CD4-positive, alpha-beta T cell treated with Interferon gamma for 1 hour (primary cell): ENCODE measurements around the gene DOCK1.
"Not testable (repeated sequence)": the region's sequence is repeated elsewhere in the genome, so short reads cannot be mapped to it uniquely, and the experiment has no call there.

Source experiments
- DNase-seq: peaks from one replicate; pipeline ENCODE4 v3.0.0-alpha.2; 2020

Gene DOCK1

DNA sequence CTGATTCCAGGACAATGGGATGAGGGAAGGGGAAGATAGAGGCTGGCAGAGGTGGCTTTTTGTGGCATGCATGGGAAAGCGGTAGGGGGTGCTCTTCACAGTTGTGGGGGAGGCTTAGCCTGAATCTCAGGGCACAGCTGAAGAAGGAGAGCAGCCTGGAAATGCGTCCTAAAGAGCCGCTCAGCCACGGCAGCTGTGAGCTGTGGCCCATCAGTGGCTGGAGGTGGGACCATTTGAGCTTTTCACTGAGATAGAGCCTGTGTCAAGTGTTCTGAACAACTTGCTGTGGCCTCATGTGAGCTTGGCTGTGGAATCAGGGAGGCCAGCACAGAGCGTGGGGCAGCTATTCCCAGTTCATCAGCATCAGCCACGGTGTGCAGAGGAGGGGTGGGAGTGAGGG, 391.5 kb downstream of the DOCK1 start:
- DNase-seq = no peak

DNA sequence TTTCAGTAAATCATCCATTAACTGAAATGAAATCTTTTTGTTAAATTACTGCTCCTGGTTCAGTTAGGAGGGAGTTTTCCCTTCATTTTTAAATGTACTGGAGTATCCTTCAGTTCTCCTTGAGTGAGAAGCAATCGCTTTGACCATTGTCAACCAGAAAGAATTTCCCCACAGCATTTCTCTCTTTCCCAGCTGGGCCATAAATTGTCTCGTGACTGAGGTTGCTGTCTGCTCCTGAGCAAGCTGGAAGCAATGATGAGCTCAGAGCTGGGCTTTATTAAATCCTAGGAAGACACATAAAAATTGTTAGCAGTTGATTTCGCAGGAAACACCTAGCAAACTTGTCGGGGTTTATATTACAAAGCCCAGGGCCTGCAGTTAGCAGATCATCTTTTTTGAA, 393.2 kb downstream of the DOCK1 start:
- DNase-seq = no peak

DNA sequence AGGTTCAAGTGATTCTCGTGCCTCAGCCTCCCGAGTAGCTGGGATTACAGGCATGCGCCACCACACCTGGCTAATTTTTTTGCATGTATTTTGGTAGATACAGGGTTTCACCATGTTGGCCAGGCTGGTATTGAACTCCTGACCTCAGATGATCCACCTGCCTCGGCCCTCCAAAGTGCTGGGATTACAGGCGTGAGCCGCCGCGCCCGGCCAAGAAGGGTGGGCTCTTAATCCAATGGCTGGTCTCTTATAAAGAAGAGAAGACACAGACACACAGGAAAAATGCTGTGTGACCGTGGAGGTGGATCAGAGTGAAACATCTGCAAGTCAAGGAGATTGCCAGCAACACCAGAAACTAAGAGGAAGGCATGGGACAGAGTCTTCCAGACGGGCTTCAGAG, 394.0 kb downstream of the DOCK1 start:
- not testable (repeated sequence) for DNase-seq

DNA sequence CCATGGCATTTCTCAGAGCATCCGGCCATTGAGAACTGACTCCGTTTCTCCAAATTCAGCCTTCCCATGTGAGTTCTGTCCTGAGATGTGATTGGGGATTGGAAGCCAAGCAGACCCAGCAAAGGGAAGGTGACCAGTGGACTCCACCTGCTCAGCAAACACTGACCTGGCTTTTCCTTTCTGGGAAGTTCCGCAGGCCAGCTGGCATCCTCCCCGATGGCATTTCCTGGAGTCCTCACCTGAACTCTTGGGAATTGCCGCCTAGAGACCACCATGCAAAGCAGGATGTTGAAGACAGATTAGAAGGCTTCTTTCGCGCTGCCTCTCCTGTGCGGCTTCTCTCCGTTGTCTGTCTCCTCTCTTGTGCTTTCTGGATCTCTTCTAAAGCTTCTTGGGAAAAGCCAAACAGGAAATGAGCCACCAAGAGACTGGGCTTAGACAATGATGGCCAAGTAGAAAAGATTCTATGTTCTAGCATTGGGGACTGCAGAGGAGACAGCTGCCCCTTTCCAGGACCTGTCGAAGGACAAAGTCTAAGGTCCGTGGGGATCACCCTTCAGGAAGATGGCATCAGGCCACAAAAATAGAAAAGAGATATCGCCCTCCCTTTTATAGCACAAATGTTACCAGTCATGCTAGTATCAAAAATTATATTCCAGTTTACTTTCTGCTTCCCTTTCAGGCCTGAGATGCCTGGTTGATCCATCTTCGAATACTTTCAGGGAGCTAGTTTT, 394.9 kb downstream of the DOCK1 start:
- DNase-seq = no peak

DNA sequence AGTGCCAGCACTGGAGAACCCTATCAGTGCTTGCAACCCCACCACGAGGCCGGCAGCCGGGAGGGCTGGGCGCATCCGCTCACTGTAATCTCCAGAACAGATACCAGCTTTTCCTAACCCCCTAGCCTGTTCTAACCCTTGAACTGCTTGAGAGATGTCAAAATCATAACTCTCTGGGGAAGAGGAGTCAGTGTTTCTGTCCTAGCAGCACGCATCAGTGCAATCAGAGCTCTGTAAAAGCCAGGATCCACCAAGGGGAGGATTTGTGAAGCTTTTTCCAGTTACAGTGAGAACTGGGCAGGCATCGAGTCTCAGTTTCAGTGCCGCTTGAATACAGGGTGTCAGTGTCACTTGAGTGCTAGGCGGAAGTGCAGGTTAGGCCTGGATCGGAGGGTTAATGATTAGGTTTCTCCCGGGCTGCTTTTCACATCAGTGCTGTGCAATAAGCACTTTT, 395.7 kb downstream of the DOCK1 start:
- no peak for DNase-seq

DNA sequence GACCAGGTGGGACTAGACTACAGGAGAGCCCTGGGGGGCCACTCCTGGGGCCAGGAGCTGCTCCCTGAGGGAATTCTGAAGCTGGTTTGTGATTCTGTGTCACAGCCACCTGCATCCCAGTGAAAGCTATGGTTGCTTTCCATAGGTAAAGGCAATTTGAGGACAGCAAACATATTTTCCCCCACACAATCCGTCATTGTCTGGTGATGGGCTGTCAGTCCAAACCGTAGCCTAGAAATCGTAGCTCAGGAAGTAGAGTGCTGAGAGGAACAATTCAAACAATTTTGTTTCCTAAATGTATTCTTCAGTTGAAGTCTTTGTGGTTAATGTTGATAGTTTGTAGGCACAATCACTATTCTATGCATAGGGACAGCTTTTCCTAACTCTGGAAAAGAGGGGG, 397.1 kb downstream of the DOCK1 start:
- DNase-seq = no peak

DNA sequence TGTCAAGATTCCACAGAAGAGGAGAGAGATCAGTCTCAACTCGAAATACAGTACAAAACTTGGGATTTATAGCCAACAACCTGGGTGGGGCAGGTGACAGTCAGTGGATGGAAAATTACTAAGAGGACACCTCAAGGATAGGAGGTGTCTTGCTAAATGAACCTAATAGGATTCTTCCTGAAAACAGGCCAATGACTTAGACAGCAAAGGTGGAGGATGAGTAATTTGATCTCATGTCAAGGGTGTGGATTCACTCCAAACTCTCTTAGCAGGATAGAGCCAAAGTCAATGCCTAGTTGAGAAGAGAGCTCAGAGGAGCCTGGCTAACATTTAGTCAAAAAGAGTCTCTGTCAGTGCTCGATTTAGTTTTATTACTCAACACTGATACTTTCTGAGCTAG, 397.9 kb downstream of the DOCK1 start:
- DNase-seq = no peak

DNA sequence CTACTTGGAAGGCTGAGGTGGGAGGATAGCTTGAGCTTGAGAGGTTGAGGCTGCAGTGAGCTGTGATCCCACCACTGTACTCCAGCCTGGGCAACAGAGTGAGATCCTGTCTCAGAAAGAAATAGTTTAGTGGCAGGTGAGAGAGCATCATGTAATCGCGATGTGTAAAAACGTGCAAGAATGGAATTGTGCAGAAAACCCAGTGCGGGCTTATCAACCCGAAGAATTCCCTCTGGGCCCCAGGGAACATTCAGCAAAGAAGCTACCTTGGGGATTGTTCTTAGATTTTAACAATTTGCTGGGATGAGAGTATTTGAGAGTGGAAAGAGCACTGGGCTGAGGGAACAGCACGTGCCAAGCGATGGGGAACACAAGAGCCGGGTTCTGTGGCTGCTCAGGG, 398.5 kb downstream of the DOCK1 start:
- DNase-seq = no peak

DNA sequence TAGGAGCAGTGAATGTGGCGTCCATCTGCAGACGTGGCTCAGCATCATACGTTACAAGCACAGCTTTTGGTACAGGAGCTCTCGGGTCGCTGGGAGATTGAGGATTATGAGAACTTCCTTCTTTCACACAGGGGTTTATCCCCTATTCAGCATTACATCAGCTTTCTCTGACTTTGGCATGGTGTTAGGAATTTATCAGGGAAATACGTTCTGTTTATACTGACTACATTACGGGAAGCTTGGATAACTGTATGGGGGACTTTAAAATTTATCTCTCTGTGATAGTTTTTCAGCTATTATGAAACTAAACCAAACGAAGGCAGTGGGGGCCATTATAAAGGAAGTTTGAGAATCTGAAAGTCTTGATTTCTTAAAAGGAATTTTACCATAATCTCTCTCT, 401.3 kb downstream of the DOCK1 start:
- DNase-seq = no peak

DNA sequence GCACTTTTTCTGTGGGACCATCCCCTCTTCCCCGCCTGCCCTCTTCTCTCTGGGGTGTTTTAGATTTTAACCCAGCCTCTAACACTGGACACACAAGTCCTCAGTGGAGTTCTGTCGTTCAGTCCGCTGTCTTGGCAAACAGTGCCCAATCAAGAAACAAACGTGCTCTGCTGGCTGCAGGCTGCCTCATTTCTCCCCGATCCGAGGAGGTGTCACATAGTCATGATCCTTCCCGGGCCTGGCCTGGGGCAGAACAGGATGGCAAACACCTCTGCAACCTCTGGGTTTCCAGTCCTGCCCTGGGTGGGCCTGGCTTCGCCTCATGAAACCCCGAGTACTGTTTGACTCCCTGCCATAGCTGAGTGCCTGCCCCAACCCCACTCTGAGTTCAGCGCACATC, 402.1 kb downstream of the DOCK1 start:
- no peak for DNase-seq

DNA sequence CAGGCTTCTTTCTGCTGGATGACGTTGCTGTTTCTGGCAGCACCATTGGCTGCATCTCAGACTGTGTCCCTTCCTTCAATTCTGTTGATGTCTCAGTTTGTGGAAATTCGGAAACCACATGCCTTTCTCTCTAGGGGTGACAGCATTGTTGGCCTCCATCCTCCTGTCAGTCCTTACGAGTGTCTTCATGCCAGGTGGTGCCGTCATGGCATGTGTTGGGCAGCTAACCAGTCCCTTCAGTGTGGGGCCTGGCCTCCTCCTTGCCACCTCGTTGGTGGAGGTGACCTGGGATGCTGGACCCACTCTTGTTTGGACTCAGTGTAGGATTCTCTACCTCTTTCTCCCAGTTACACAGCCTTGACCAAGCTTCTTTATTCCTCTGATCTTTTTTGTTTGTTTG, 402.8 kb downstream of the DOCK1 start:
- DNase-seq = no peak

DNA sequence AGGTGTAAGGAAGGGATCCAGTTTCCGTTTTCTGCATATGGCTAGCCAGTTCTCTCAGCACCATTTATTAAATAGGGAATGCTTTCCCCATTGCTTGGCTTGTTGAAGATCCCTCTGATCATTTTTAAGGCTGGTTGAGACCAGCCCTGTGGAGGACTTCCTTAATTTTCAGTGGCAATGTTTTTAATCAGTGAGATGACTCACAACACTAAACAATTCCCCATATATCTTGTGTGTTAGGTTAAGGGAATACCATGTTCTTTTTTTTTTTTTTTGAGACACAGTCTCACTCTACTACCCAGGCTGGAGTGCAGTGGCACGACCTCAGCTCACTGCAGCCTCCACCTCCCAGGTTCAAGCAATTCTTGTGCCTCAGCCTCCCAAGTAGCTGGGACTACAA, 404.4 kb downstream of the DOCK1 start:
- DNase-seq = not testable (repeated sequence)

DNA sequence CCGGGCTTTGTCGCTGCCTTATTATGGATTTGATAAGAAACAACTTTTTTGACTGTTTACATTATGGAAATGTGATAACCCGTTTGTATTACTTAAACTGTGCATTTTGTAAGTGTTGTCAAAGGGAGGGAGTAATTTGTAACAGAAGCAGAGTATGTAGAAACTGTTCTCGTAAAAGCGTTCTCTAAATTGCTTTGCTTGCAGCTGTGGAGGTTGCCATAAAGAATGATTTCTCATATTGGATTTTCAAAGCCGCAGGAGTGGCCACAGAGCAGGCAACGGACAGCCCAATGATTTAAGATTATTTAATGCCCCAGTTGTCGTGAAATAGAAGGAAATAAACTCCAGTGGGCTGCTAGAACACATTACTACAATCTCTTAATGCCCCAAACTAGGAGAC, 405.2 kb downstream of the DOCK1 start:
- DNase-seq = no peak

DNA sequence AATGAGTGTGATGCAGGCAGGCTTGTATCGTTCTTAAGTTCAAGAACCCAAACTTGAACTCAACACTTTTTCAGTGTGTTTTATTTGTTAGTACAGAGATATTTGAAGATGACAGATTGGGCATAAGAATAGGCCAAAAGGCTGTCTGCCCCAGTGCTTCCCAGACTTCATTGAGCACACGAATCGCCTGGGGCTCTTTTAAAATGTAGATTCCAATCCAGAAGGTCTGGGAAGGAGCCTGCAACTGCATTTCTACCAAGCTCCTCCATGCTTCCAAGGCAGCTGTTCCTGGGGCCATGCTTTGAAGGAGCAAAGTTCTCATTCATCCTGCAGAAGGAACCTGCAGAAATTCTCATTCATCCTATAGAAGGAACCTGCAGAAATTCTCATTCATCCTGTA, 405.7 kb downstream of the DOCK1 start:
- DNase-seq = no peak

DNA sequence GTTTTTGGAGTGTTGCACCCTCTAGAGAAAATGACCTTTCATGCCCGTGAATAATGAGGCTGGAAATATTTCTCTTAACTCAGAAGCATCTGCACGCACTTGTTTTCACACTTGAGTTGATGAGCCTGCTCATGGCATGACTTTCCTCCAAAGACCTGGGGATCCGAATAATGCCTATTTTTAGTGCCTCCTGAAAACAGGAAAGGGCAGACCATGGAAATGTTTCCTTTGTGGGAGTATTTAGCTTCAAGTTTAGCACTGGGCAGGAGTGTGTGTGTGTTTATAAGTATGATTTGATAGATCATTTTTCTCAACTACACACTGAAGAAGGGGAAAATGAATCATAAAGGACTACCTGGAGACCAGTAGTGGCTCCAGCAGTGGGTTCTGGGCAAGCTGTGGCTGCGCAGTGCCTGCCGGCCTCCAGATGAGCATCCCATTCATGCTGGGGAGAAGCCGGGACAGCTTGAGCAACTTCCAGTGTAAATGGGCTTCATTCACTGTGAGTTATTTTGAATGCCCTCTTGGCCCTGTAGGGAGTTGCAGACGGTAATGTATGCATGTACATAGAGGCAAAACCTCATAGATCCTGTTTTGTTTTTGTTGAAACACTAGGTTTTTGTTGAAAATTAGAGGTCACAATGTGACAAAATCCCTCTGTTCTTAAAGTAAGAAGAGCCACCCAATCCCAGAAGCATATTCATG, 408.9 kb downstream of the DOCK1 start:
- no peak for DNase-seq

DNA sequence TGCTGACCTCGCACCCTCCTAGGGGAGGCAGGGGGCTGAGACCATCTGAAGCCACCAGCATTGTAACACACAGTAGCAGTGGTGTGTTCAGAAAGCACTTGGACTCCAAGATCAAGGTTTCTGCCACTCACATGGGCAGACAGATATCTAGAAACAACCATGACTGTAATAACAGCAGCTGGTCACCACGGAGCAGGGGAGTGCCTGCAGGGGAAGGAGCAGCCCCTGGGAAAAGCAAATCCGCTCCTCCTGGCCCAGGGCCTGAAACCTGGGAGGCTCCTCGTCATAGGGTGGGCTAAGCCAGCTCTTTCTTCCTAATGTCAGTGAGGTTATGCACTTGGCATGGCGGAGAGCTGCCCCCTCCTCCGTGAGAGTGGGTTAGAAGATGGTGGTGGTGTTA, 409.6 kb downstream of the DOCK1 start:
- DNase-seq = no peak

DNA sequence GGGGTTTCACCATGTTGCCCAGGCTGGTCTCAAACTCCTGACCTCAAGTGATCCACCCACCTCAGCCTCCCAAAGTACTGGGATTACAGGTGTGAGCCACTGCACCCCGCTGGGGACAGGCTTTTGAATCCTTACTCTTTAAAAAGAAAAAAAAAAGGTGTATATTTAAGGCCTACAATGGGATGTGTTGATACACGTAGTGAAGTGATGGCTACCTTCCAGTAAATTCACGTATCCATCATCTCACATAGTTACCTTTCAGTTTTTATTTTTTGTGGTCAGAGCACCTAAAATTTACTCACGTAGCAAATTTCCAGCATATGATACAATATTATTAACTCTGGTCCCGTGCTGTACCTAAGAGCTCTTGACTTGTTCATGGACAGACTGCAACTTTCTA, 410.7 kb downstream of the DOCK1 start:
- no peak for DNase-seq

DNA sequence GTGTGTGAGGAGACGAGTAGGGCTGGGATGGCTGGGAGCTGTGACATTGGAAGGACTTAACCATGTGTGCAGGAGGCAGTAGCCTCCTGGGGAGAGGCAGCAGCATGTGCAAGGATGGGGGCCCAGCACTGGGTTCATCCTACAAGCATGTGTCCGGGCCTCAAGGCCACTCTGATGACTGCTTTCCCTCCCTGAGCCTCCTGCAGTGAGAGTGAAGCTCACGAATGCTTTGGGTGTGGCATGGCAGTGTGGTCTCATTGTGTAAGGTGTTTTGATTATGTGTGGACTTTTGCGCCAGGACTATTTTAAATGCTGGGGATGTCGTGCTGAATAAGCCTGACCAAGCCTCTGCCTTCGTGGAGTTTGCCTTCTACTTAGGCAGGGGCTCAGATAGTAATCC, 413.2 kb downstream of the DOCK1 start:
- DNase-seq = no peak

DNA sequence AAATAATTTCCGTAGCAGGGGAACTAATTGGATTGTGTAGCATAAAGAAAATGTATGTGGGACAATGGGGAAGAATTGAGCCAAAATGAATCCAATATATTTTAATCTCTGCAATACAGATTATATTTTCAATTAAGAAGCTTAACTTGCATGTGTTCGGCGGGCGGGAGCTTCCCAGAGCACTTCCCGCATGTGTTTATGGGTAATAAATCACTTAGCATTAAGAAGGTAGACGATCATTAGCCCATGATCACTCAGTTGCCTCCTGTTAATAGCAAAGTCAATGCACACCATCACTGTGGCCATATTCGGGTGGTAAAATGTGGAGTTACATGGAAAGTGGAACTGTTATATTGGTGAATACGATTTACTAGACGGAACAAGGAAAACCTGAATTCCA, 414.0 kb downstream of the DOCK1 start:
- no peak for DNase-seq

DNA sequence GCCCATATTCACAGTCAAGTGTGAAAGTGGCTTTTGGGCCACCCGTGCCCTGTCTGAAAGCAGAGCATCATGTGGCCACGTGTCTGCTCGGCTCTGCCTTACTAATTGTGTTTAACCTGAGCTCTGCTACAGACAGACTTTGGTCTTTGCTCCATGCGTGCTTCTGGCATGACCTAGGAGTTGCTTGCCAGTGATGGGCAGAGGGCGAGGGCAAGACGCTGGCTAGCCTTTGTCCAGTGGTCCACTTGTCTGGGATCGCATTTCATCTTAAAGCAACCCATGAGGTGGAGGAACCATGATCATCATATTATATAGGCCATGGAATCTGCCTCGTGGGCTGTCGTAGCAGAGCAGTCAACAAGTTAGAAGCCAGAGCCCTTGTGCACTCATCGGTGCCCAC, 414.5 kb downstream of the DOCK1 start:
- no peak for DNase-seq

DNA sequence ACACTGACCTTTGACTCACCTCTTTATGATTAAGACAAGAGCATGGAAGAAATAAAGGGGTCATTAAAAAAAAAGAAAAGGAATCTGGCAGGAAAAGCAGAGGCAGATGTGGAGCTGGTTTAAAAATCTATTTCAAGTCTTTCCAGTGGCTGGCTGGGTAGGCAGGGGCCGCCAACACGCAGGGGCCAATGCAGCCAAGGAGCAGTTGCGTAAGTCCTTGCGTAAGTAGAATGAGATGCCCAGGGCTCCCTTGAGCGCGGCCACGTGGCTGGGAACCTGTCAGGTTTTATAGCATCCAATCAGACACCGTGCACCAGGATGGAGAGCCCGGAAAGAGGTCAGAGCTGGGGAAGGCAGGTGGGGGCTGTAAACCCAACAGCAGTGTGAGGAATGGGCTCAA, 414.9 kb downstream of the DOCK1 start:
- no peak for DNase-seq

DNA sequence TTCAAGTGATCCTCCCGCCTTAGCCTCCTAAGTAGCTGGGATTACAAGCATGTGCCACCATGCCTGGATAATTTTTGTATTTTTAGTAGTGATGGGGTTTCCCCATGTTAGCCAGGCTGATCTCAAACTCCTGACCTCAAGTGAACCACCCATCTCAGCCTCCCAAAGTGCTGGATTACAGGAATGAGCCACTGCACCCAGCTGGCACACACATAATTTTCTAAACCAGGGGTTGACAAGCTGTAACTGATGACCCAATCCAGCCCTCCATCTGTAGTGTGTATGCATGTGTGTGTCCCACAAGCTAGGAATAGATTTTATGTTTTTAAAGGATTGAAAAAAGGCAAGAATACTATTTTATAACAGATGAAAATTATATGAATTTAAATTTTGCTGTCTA, 417.1 kb downstream of the DOCK1 start:
- DNase-seq = no peak

DNA sequence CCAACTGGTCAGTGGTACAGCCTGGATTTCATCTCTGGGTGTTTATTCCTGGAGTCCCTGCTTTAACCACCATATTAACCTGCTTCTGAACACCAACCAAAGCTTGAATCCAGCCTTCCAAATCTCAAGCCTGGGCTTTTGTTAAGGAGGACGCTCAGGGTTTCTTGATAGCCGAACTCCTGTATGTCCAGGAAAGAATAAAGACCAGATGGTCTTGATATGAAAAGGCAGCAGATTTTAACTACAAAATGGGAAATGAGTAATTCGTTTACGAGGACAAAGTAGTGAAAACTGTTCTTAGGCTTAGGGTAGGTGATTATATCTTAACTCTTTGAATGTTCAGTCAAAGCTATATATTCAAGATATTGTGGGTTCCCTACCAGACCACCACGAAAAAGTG, 420.3 kb downstream of the DOCK1 start:
- DNase-seq = no peak

DNA sequence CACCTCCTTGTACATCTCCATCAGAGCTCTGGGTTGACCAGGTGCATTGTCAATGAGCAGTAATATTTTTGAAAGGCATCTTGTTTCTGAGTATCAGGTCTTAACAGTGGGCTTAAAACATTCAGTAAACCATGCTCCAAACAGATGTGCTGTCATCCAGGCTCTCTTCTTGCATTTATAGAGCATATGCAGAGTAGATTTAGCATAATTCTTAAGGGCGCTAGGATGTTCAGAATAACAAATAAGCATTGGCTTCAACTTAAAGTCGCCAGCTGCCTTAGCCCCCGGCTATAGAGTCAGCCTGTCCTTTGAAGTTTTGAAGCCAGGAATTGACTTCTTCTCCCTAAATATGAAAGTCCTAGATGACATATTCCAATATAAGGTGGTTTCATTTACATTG, 421.7 kb downstream of the DOCK1 start:
- DNase-seq = no peak

DNA sequence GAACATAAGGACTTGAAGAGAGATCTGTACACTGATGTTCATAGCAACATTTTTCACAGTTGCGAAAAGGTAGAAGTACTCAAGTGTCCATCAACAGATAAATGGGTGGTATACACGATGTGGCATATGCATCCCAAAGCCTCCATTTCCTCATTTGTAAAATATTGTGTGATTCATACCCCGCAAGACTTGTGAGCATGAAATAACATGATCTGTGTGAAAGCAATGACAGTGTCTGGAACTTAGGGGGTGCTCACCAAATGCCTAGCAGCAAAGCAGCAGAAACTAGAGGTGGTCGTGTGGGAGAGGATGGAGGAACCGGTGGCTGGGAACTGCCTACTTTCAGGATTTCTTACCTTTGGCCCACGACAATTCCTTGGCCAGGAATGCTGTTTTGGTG, 426.5 kb downstream of the DOCK1 start:
- no peak for DNase-seq
